OCI-LY7 (cell line): ENCODE data around the gene OSBPL3. TPM values are rescaled to one million over a fixed set of nuclear protein-coding genes. Genes with fewer than 3 reads are reported as not detected.

ENCODE experiments used
- BruUV-seq: library from RNA; stranded (reverse); fragments of 400-500 nt; replicated peaks from 2 replicates; lab custom pipeline; 2021; lab: Mats Ljungman, UMichigan
- CTCF ChIA-PET: fragments of 300-600 bp; sonication (Branson Sonifier 250); formaldehyde crosslinking; loops from one replicate; lab custom pipeline; 2022; ENCODE audit warnings: antibody characterized with exemption; ENCODE audit not compliant: unreplicated experiment; lab: Charles Lee
- POLR2A ChIA-PET: fragments of 300-600 bp; sonication (Branson Sonifier 250); formaldehyde crosslinking; loops from one replicate; lab custom pipeline; 2022; ENCODE audit warnings: antibody characterized with exemption; lab: Charles Lee
- DNase-seq: peaks from one replicate; pipeline ENCODE4 v3.0.0-alpha.2; 2015; ENCODE audit warnings: low spot score
- H2AFZ ChIP-seq: fragments of 200-600 bp; sonication (generic), shearing (Covaris generic); 2 replicates; pipeline ENCODE4 v1.6.1; 2014; ENCODE audit warnings: mild to moderate bottlenecking, antibody characterized with exemption, low read length, moderate library complexity
- H3K27ac ChIP-seq: fragments of 200-600 bp; sonication (generic); 2 replicates; pipeline ENCODE4 v1.5.1; 2014; ENCODE audit warnings: mixed run types, low read depth, mild to moderate bottlenecking, moderate library complexity, low read length, inconsistent platforms; ENCODE audit not compliant: poor library complexity, severe bottlenecking
- H3K36me3 ChIP-seq: fragments of 200-600 bp; sonication (generic); 2 replicates; pipeline ENCODE4 v1.6.1; 2014; ENCODE audit warnings: mild to moderate bottlenecking, antibody characterized with exemption, low read length, moderate library complexity, mixed read lengths; ENCODE audit not compliant: insufficient read depth
- H3K4me1 ChIP-seq: fragments of 200-600 bp; sonication (generic); 2 replicates; pipeline ENCODE4 v1.5.1; 2014; ENCODE audit warnings: mild to moderate bottlenecking, low read length; ENCODE audit not compliant: insufficient read depth, poor library complexity, severe bottlenecking
- H3K4me2 ChIP-seq: fragments of 200-600 bp; sonication (generic); 2 replicates; pipeline ENCODE4 v1.6.1; 2014; ENCODE audit warnings: mild to moderate bottlenecking, low read length
- H3K4me3 ChIP-seq: fragments of 200-600 bp; sonication (generic); 2 replicates; pipeline ENCODE4 v1.5.1; 2014; ENCODE audit warnings: mild to moderate bottlenecking, low read depth, low read length; ENCODE audit not compliant: poor library complexity, severe bottlenecking
- H3K79me2 ChIP-seq: fragments of 200-600 bp; sonication (generic); 2 replicates; pipeline ENCODE4 v1.6.1; 2016; ENCODE audit warnings: low read depth, mild to moderate bottlenecking, low read length, moderate library complexity, mixed read lengths; ENCODE audit not compliant: insufficient read depth
- H3K9me2 ChIP-seq: fragments of 200-600 bp; sonication (generic); 2 replicates; pipeline ENCODE4 v1.6.1; 2016; ENCODE audit warnings: mild to moderate bottlenecking, low read length, mixed read lengths; ENCODE audit not compliant: insufficient read depth
- H3K9me3 ChIP-seq: fragments of 200-600 bp; sonication (generic); 2 replicates; pipeline ENCODE4 v1.6.1; 2014; ENCODE audit warnings: mild to moderate bottlenecking, mixed run types, low read length, mixed read lengths
- H4K20me1 ChIP-seq: fragments of 200-600 bp; sonication (generic); 2 replicates; pipeline ENCODE4 v1.6.1; 2014; ENCODE audit warnings: mild to moderate bottlenecking, antibody characterized with exemption, low read length, moderate library complexity, mixed read lengths; ENCODE audit not compliant: insufficient read depth
- CTCF ChIP-seq: fragments of 200-600 bp; sonication (generic); conservative IDR thresholded peaks from 2 replicates; pipeline ENCODE4 v1.5.1; 2014; ENCODE audit warnings: mild to moderate bottlenecking, antibody characterized with exemption, low read length, moderate library complexity, mixed read lengths
- EZH2phosphoT487 ChIP-seq: fragments of 200-600 bp; sonication (generic); IDR thresholded peaks from 2 replicates; pipeline ENCODE4 v1.6.1; 2018; ENCODE audit warnings: low read depth, borderline replicate concordance, mild to moderate bottlenecking, mixed run types, antibody characterized with exemption, low read length, moderate library complexity, mixed read lengths
- intact Hi-C: fragments of 100-400 bp; cut with micrococcal nuclease; formaldehyde crosslinking; loops from one replicate; pipeline ENCODE4 v1.10.0; 2022; ENCODE audit not compliant: unreplicated experiment
- total RNA-seq, 2 experiments: library from RNA; depleted of rRNA in 1 of 2; stranded (reverse); fragments of >200 nt in 1 of 2; shearing (Covaris generic) in 1 of 2; gene quantifications; 2 replicates each; pipeline ENCODE4 v1.2.3, GENCODE V29; 2014 to 2022

The OSBPL3 gene
- total RNA-seq, 2 experiments from 2014 or later: 28.7 to 79.9 TPM

- no peak overlapping the region for H3K27ac ChIP-seq
- H3K9me2 ChIP-seq: no peaks in the 10 kb centered on the region
- no peaks in the 10 kb centered on the region for H3K9me3 ChIP-seq
- no peaks in the 10 kb centered on the region for H4K20me1 ChIP-seq
- TF ChIP-seq CTCF (no peak), EZH2phosphoT487 (no peak)
- no peak overlapping the region for H3K4me2 ChIP-seq
- H3K4me3 ChIP-seq: no peak overlapping the region
- no peaks in the 10 kb centered on the region; the same call in 1 of the 2 replicates for H3K79me2 ChIP-seq
- H3K4me1 ChIP-seq: peaks cover 82% of the 10 kb centered on the region
- intact Hi-C loops: no loop called here
- ChIA-PET POLR2A (interaction anchor here (0.5 to 3.3 kb wide), 5 partner anchors 9 to 1201 kb away, joined by 3 to 23 read pairs (median 6); no protein-coding TSS in a partner anchor), CTCF (interaction anchor here (1.5 kb wide), 1 partner anchor 10 kb away, joined by 4 read pairs; no protein-coding TSS in a partner anchor)
- no peak overlapping the region for H2AFZ ChIP-seq
- peaks cover 99% of the 10 kb centered on the region for H3K36me3 ChIP-seq
- no peak for DNase-seq
- no TSS peak for BruUV-seq
Measured at GRCh38 chr7:24827027-24827426, 153.0 kb downstream of the OSBPL3 start.

- TF ChIP-seq EZH2phosphoT487: no peak
Measured at GRCh38 chr7:24826662-24827020, 153.3 kb downstream of the OSBPL3 start.

GRCh38 chr7:24825931-24826661 is 153.9 kb downstream of the OSBPL3 start:
- H2AFZ ChIP-seq: no peak overlapping the region
- intact Hi-C loops: no loop called here
- no peak overlapping the region for H3K4me2 ChIP-seq
- TF ChIP-seq CTCF: no peak
- no peak for TF ChIP-seq EZH2phosphoT487
- no peak overlapping the region for H3K4me3 ChIP-seq
- ChIA-PET POLR2A (interaction anchor here (0.7 to 3.3 kb wide), 5 partner anchors 10 to 266 kb away, joined by 3 to 23 read pairs (median 6); no protein-coding TSS in a partner anchor), CTCF (interaction anchor here (1.0 to 1.2 kb wide), 2 partner anchors 9 to 70 kb away, joined by 3 to 5 read pairs; no protein-coding TSS in a partner anchor)
- BruUV-seq: no TSS peak
- H3K79me2 ChIP-seq: no peaks in the 10 kb centered on the region; the same call in 1 of the 2 replicates
- H3K36me3 ChIP-seq: peaks cover 91% of the 10 kb centered on the region
- no peak overlapping the region for H3K27ac ChIP-seq
- H3K9me2 ChIP-seq: no peaks in the 10 kb centered on the region
- H3K9me3 ChIP-seq: no peaks in the 10 kb centered on the region
- no peaks in the 10 kb centered on the region for H4K20me1 ChIP-seq
- H3K4me1 ChIP-seq: peaks cover 84% of the 10 kb centered on the region
- no peak for DNase-seq

More at GRCh38 chr7:24826662-24827020, 153.3 kb downstream of the OSBPL3 start:
- H3K9me2 ChIP-seq: no peaks in the 10 kb centered on the region
- H3K36me3 ChIP-seq: peaks cover 97% of the 10 kb centered on the region
- no peak for DNase-seq
- H3K4me2 ChIP-seq: no peak overlapping the region
- H4K20me1 ChIP-seq: no peaks in the 10 kb centered on the region
- H3K27ac ChIP-seq: no peak overlapping the region
- no TSS peak for BruUV-seq
- H3K79me2 ChIP-seq: no peaks in the 10 kb centered on the region; the same call in 1 of the 2 replicates
- no peak overlapping the region for H2AFZ ChIP-seq
- H3K9me3 ChIP-seq: no peaks in the 10 kb centered on the region
- H3K4me3 ChIP-seq: no peak overlapping the region
- ChIA-PET CTCF (interaction anchor here (1.5 kb wide), 1 partner anchor 10 kb away, joined by 4 read pairs; no protein-coding TSS in a partner anchor), POLR2A (interaction anchor here (0.5 to 3.3 kb wide), 5 partner anchors 9 to 1201 kb away, joined by 3 to 23 read pairs (median 6); no protein-coding TSS in a partner anchor)
- H3K4me1 ChIP-seq: peaks cover 84% of the 10 kb centered on the region
- intact Hi-C loops: no loop called here
